IgD-negative memory B cell (primary cell): ENCODE results near the gene PLA2G2F. TPM values are rescaled to one million over a fixed set of nuclear protein-coding genes. Genes with fewer than 3 reads are reported as not detected.

Experiments
- H3K27ac Mint-ChIP-seq, 3 donors: one replicate each; pipeline ENCODE4 v1.8.0; 2020 to 2022; ENCODE audit warnings: mild to moderate bottlenecking in 3 of 3, mixed read lengths in 3 of 3, moderate library complexity in 1 of 3
- H3K27me3 Mint-ChIP-seq: one replicate; pipeline ENCODE4 v1.8.0; 2021; ENCODE audit warnings: mixed read lengths
- H3K36me3 Mint-ChIP-seq: one replicate; pipeline ENCODE4 v1.8.0; 2020; ENCODE audit warnings: mild to moderate bottlenecking, mixed read lengths
- H3K4me1 Mint-ChIP-seq, 3 donors: one replicate each; pipeline ENCODE4 v1.8.0; 2020 to 2022; ENCODE audit warnings: mixed read lengths in 3 of 3, mild to moderate bottlenecking in 1 of 3
- H3K4me3 Mint-ChIP-seq, 4 donors: one replicate each; pipeline ENCODE4 v1.8.0; 2020 to 2022; ENCODE audit warnings: mild to moderate bottlenecking in 4 of 4, mixed read lengths in 4 of 4, moderate library complexity in 3 of 4
- H3K9me3 Mint-ChIP-seq, 3 donors: one replicate each; pipeline ENCODE4 v1.8.0; 2020 to 2021; ENCODE audit warnings: mixed read lengths in 3 of 3, mild to moderate bottlenecking in 1 of 3
- polyA plus RNA-seq: library from polyadenylated mRNA; unstranded; fragments of 300-500 nt; fragmentation: Illumina TruSeq; gene quantifications from one replicate; pipeline ENCODE4 v1.2.3, GENCODE V29; 2021

The PLA2G2F gene
- polyA plus RNA-seq, 1 donor from 2014 or later, result not detected

GRCh38 chr1:20164694-20165202 lies 25.6 kb downstream of the PLA2G2F start:
- H3K27me3 Mint-ChIP-seq, result peaks cover 6% of the 10 kb centered on the region
- peaks cover 0 to 1% (median 1%) of the 10 kb centered on the region in 3 donors for H3K4me1 Mint-ChIP-seq
- no peak overlapping the region for H3K27ac Mint-ChIP-seq
- H3K4me3 Mint-ChIP-seq, result no peak overlapping the region
- H3K9me3 Mint-ChIP-seq, result peaks cover 12 to 31% (median 21%) of the 10 kb centered on the region in 3 donors
- peaks cover 2% of the 10 kb centered on the region for H3K36me3 Mint-ChIP-seq

GRCh38 chr1:20165522-20165951 lies 26.4 kb downstream of the PLA2G2F start:
- peaks cover 10 to 31% (median 21%) of the 10 kb centered on the region in 3 donors for H3K9me3 Mint-ChIP-seq
- no peak overlapping the region for H3K4me3 Mint-ChIP-seq
- H3K27ac Mint-ChIP-seq, result peak overlapping the region in 1 of 3 donors; percentile 4
- H3K36me3 Mint-ChIP-seq, result peaks cover 2% of the 10 kb centered on the region
- H3K27me3 Mint-ChIP-seq, result peaks cover 8% of the 10 kb centered on the region
- H3K4me1 Mint-ChIP-seq, result peaks cover 0 to 5% (median 1%) of the 10 kb centered on the region in 3 donors

- H3K36me3 Mint-ChIP-seq, result peaks cover 2% of the 10 kb centered on the region
- peaks cover 10 to 30% (median 19%) of the 10 kb centered on the region in 3 donors for H3K9me3 Mint-ChIP-seq
- peaks cover 8% of the 10 kb centered on the region for H3K27me3 Mint-ChIP-seq
- H3K27ac Mint-ChIP-seq, result no peak overlapping the region
- no peak overlapping the region for H3K4me3 Mint-ChIP-seq
- peaks cover 0 to 5% (median 1%) of the 10 kb centered on the region in 3 donors for H3K4me1 Mint-ChIP-seq
Observed at GRCh38 chr1:20166051-20166450, 26.9 kb downstream of the PLA2G2F start.

- Mint-ChIP-seq H3K4me3 (peak overlapping the region in 1 of 4 donors; percentile 29), H3K27ac (no peak overlapping the region), H3K4me1 (peaks cover 4 to 11% (median 6%) of the 10 kb centered on the region in 3 donors), H3K36me3 (peaks cover 2% of the 10 kb centered on the region), H3K27me3 (peaks cover 8% of the 10 kb centered on the region), H3K9me3 (peaks cover 7 to 22% (median 13%) of the 10 kb centered on the region in 3 donors)
Observed at GRCh38 chr1:20167126-20167525, 28.0 kb downstream of the PLA2G2F start.

GRCh38 chr1:20168564-20169491 lies 29.7 kb downstream of the PLA2G2F start:
- Mint-ChIP-seq H3K4me3 (no peak overlapping the region), H3K27ac (peak overlapping the region in 2 of 3 donors; percentile 20 to 33), H3K9me3 (peaks cover 3 to 8% (median 5%) of the 10 kb centered on the region in 3 donors), H3K27me3 (peaks cover 6% of the 10 kb centered on the region), H3K4me1 (peaks cover 4 to 14% (median 8%) of the 10 kb centered on the region in 3 donors), H3K36me3 (peaks cover 2% of the 10 kb centered on the region)

GRCh38 chr1:20169932-20170331 lies 30.8 kb downstream of the PLA2G2F start:
- Mint-ChIP-seq H3K36me3 (peaks cover 2% of the 10 kb centered on the region), H3K4me1 (peaks cover 4 to 14% (median 9%) of the 10 kb centered on the region in 3 donors), H3K4me3 (peak overlapping the region in 1 of 4 donors; percentile 7), H3K27ac (no peak overlapping the region), H3K9me3 (peaks cover 3 to 5% (median 3%) of the 10 kb centered on the region in 3 donors), H3K27me3 (peaks cover 6% of the 10 kb centered on the region)

- Mint-ChIP-seq H3K4me1 (peaks cover 4 to 14% (median 8%) of the 10 kb centered on the region in 3 donors), H3K27me3 (peaks cover 3% of the 10 kb centered on the region), H3K9me3 (no peaks in the 10 kb centered on the region), H3K27ac (peak overlapping the region; percentile 23 to 44 (median 35)), H3K4me3 (peak overlapping the region in 2 of 4 donors; percentile 60 to 65), H3K36me3 (peaks cover 2% of the 10 kb centered on the region)
Observed at GRCh38 chr1:20172033-20172590, 33.0 kb downstream of the PLA2G2F start.

GRCh38 chr1:20174937-20175666 lies 36.0 kb downstream of the PLA2G2F start:
- H3K27ac Mint-ChIP-seq, result no peak overlapping the region
- H3K4me3 Mint-ChIP-seq, result no peak overlapping the region
- H3K9me3 Mint-ChIP-seq, result peaks cover 0 to 2% (median 0%) of the 10 kb centered on the region in 3 donors
- peaks cover 6% of the 10 kb centered on the region for H3K27me3 Mint-ChIP-seq
- H3K4me1 Mint-ChIP-seq, result peaks cover 4 to 15% (median 10%) of the 10 kb centered on the region in 3 donors
- H3K36me3 Mint-ChIP-seq, result peaks cover 4% of the 10 kb centered on the region

- Mint-ChIP-seq H3K4me3 (peak overlapping the region in 1 of 4 donors; percentile 52), H3K27ac (peak overlapping the region in 1 of 3 donors; percentile 77), H3K9me3 (peaks cover 0 to 2% (median 0%) of the 10 kb centered on the region in 3 donors), H3K27me3 (peaks cover 12% of the 10 kb centered on the region), H3K4me1 (peaks cover 0 to 8% (median 0%) of the 10 kb centered on the region in 3 donors), H3K36me3 (peaks cover 4% of the 10 kb centered on the region)
Observed at GRCh38 chr1:20178634-20179370, 39.7 kb downstream of the PLA2G2F start.

GRCh38 chr1:20179371-20180128 lies 40.4 kb downstream of the PLA2G2F start:
- peak overlapping the region in 1 of 4 donors; percentile 52 for H3K4me3 Mint-ChIP-seq

GRCh38 chr1:20180129-20180843 lies 41.2 kb downstream of the PLA2G2F start:
- peaks cover 24% of the 10 kb centered on the region for H3K27me3 Mint-ChIP-seq
- no peak overlapping the region for H3K4me3 Mint-ChIP-seq
- H3K9me3 Mint-ChIP-seq, result peaks cover 0 to 2% (median 0%) of the 10 kb centered on the region in 3 donors
- H3K4me1 Mint-ChIP-seq, result peaks cover 4 to 13% (median 4%) of the 10 kb centered on the region in 3 donors
- no peak overlapping the region for H3K27ac Mint-ChIP-seq
- H3K36me3 Mint-ChIP-seq, result peaks cover 2% of the 10 kb centered on the region

More at GRCh38 chr1:20179371-20180128, 40.4 kb downstream of the PLA2G2F start:
- peaks cover 0 to 10% (median 0%) of the 10 kb centered on the region in 3 donors for H3K4me1 Mint-ChIP-seq
- H3K27me3 Mint-ChIP-seq, result peaks cover 20% of the 10 kb centered on the region
- H3K27ac Mint-ChIP-seq, result peak overlapping the region in 1 of 3 donors; percentile 77
- peaks cover 4% of the 10 kb centered on the region for H3K36me3 Mint-ChIP-seq
- H3K9me3 Mint-ChIP-seq, result peaks cover 0 to 2% (median 0%) of the 10 kb centered on the region in 3 donors

- peaks cover 0 to 2% (median 0%) of the 10 kb centered on the region in 3 donors for H3K9me3 Mint-ChIP-seq
- no peak overlapping the region for H3K4me3 Mint-ChIP-seq
- peaks cover 2% of the 10 kb centered on the region for H3K36me3 Mint-ChIP-seq
- no peak overlapping the region for H3K27ac Mint-ChIP-seq
- H3K27me3 Mint-ChIP-seq, result peaks cover 27% of the 10 kb centered on the region
- peaks cover 6 to 14% (median 6%) of the 10 kb centered on the region in 3 donors for H3K4me1 Mint-ChIP-seq
Observed at GRCh38 chr1:20180844-20181207, 41.7 kb downstream of the PLA2G2F start.

GRCh38 chr1:20182415-20182814 lies 43.3 kb downstream of the PLA2G2F start:
- Mint-ChIP-seq H3K4me1 (peaks cover 12 to 18% (median 16%) of the 10 kb centered on the region in 3 donors), H3K27me3 (peaks cover 35% of the 10 kb centered on the region), H3K9me3 (peaks cover 0 to 2% (median 0%) of the 10 kb centered on the region in 3 donors), H3K4me3 (no peak overlapping the region), H3K36me3 (peaks cover 2% of the 10 kb centered on the region), H3K27ac (no peak overlapping the region)
